CD14-positive monocyte (primary cell): ENCODE data around the gene NDUFA8. TPM values are rescaled to one million over a fixed set of nuclear protein-coding genes. Genes with fewer than 3 reads are reported as not detected.
A peak's percentile ranks its signal among the peaks of the same experiment; 100 is the strongest.

Source experiments
- DNase-seq, 3 donors: peaks; one replicate each; pipeline ENCODE4 v3.0.0-alpha.2; 2011 to 2022
- H2AFZ ChIP-seq: 2 replicates; pipeline ENCODE4 v1.6.0; 2012; ENCODE audit warnings: mild to moderate bottlenecking, low read depth, low read length, inconsistent platforms; ENCODE audit not compliant: insufficient read depth, poor library complexity, severe bottlenecking
- H3K27ac ChIP-seq, 2 donors: 1 replicate in 1 of 2; 2 replicates in 1 of 2; pipeline ENCODE4 v1.5.1; 2012 to 2013; ENCODE audit warnings: low read length in 2 of 2, control low read depth in 1 of 2, inconsistent platforms in 1 of 2, low read depth in 1 of 2, mild to moderate bottlenecking in 1 of 2
- H3K27me3 ChIP-seq, 2 donors: one replicate each; pipeline versions ENCODE4 v1.6.0 to v1.6.1; 2011 to 2013; ENCODE audit warnings: low read length in 2 of 2; ENCODE audit not compliant: control insufficient read depth in 2 of 2, insufficient read depth in 2 of 2
- H3K36me3 ChIP-seq, 2 donors: replicated peaks in 1 of 2; 1 replicate in 1 of 2; 2 replicates in 1 of 2; pipeline versions ENCODE4 v1.5.1 to v1.6.1; 2012 to 2013; ENCODE audit warnings: low read length in 2 of 2, control low read depth in 1 of 2, inconsistent platforms in 1 of 2, mild to moderate bottlenecking in 1 of 2; ENCODE audit not compliant: insufficient read depth in 2 of 2, control insufficient read depth in 1 of 2
- H3K4me1 ChIP-seq, 2 donors: 1 replicate in 1 of 2; 2 replicates in 1 of 2; pipeline versions ENCODE4 v1.5.1 to v1.6.1; 2012 to 2013; ENCODE audit warnings: low read length in 2 of 2, control low read depth in 1 of 2, inconsistent platforms in 1 of 2, mild to moderate bottlenecking in 1 of 2, moderate library complexity in 1 of 2; ENCODE audit not compliant: insufficient read depth in 2 of 2, control insufficient read depth in 1 of 2
- H3K4me2 ChIP-seq: replicated peaks from 2 replicates; pipeline ENCODE3; 2012; ENCODE audit warnings: low read length, moderate library complexity, mild to moderate bottlenecking; ENCODE audit not compliant: poor library complexity, severe bottlenecking; ENCODE audit errors: extremely low read depth
- H3K4me3 ChIP-seq, 3 experiments: fragments of 200-600 bp in 1 of 3; sonication (generic) in 1 of 3; replicated peaks in 1 of 3; 1 replicate in 2 of 3; 2 replicates in 1 of 3; pipeline ENCODE4 v1.5.1; 2011 to 2013; ENCODE audit warnings: low read length in 3 of 3, mild to moderate bottlenecking in 3 of 3, control low read depth in 2 of 3, low read depth in 2 of 3, inconsistent platforms in 1 of 3, moderate library complexity in 1 of 3
- H3K79me2 ChIP-seq: 2 replicates; pipeline ENCODE4 v1.6.0; 2012; ENCODE audit warnings: mild to moderate bottlenecking, control low read depth, inconsistent platforms, low read length, moderate library complexity; ENCODE audit not compliant: insufficient read depth
- H3K9ac ChIP-seq: 2 replicates; pipeline ENCODE4 v1.6.0; 2017; ENCODE audit warnings: low read length, mild to moderate bottlenecking; ENCODE audit not compliant: insufficient read depth, poor library complexity, severe bottlenecking
- H3K9me3 ChIP-seq, 2 donors: replicated peaks in 1 of 2; 1 replicate in 1 of 2; 2 replicates in 1 of 2; pipeline versions ENCODE4 v1.5.1 to v1.6.1; 2012 to 2013; ENCODE audit warnings: low read length in 2 of 2, control low read depth in 1 of 2; ENCODE audit not compliant: control insufficient read depth in 1 of 2, insufficient read depth in 1 of 2
- H4K20me1 ChIP-seq: 2 replicates; pipeline ENCODE4 v1.6.0; 2012; ENCODE audit warnings: mild to moderate bottlenecking, low read length, control low read depth, moderate library complexity; ENCODE audit not compliant: insufficient read depth
- H3K27ac Mint-ChIP-seq, 7 donors: one replicate each; pipeline ENCODE4 v1.8.0; 2020; ENCODE audit warnings: mild to moderate bottlenecking in 7 of 7, mixed read lengths in 7 of 7, moderate library complexity in 6 of 7, inconsistent platforms in 2 of 7
- H3K27me3 Mint-ChIP-seq, 3 donors: one replicate each; pipeline ENCODE4 v1.8.0; 2021 to 2022; ENCODE audit warnings: low read depth in 3 of 3, mild to moderate bottlenecking in 3 of 3, mixed read lengths in 3 of 3, moderate library complexity in 3 of 3, inconsistent platforms in 1 of 3
- H3K36me3 Mint-ChIP-seq, 2 donors: one replicate each; pipeline ENCODE4 v1.8.0; 2020; ENCODE audit warnings: mixed read lengths in 2 of 2, inconsistent platforms in 1 of 2, mild to moderate bottlenecking in 1 of 2
- H3K4me1 Mint-ChIP-seq: one replicate; pipeline ENCODE4 v1.8.0; 2020; ENCODE audit warnings: mild to moderate bottlenecking, mixed read lengths
- H3K4me3 Mint-ChIP-seq, 2 donors: one replicate each; pipeline ENCODE4 v1.8.0; 2020; ENCODE audit warnings: mild to moderate bottlenecking in 2 of 2, mixed read lengths in 2 of 2, moderate library complexity in 1 of 2
- H3K9me3 Mint-ChIP-seq, 7 donors: one replicate each; pipeline ENCODE4 v1.8.0; 2020 to 2022; ENCODE audit warnings: mixed read lengths in 7 of 7, mild to moderate bottlenecking in 6 of 7, moderate library complexity in 6 of 7, inconsistent platforms in 2 of 7
- CTCF ChIP-seq: fragments of 200-600 bp; IDR thresholded peaks from one replicate; pipeline ENCODE4 v1.8.0; 2022; ENCODE audit warnings: antibody characterized with exemption, mild to moderate bottlenecking
- WGBS: methylation state at CpG from one replicate; pipeline ENCODE4 v1.1.5; 2013; ENCODE audit warnings: missing lambda C conversion rate; ENCODE audit not compliant: insufficient coverage; 5-methylcytosine and 5-hydroxymethylcytosine counted together
- intact Hi-C, 2 donors: fragments of 100-400 bp; cut with micrococcal nuclease; formaldehyde crosslinking; loops; one replicate each; pipeline versions ENCODE4 v1.15.0 to v1.15.1; 2023
- polyA plus RNA-seq, 3 donors: library from polyadenylated mRNA; depleted of rRNA in 1 of 3; unstranded in 2 of 3; stranded (reverse) in 1 of 3; fragments of 300-500 nt in 2 of 3; fragments of >200 nt in 1 of 3; fragmentation: Illumina TruSeq in 2 of 3; gene quantifications; 1 replicate in 2 of 3; 2 replicates in 1 of 3; pipeline ENCODE4 v1.2.3, GENCODE V29; 2012 to 2021

Gene NDUFA8
- polyA plus RNA-seq, 3 donors = 19.6 to 71.2 (median 63.5) TPM

- no peaks in the 10 kb centered on the region for H3K36me3 Mint-ChIP-seq
- Histone ChIP-seq H3K79me2 (no peaks in the 10 kb centered on the region), H2AFZ (no peak overlapping the region), H4K20me1 (no peaks in the 10 kb centered on the region), H3K9me3 (peaks cover 0 to 9% of the 10 kb centered on the region in 2 donors), H3K36me3 (no peaks in the 10 kb centered on the region), H3K9ac (no peak overlapping the region), H3K27ac (no peak overlapping the region), H3K4me3 (no peak overlapping the region), H3K4me1 (no peaks in the 10 kb centered on the region), H3K4me2 (no peak overlapping the region), H3K27me3 (no peaks in the 10 kb centered on the region)
- 84% methylated on average over 11 of the region's 12 CpGs for WGBS
- H3K27ac Mint-ChIP-seq = peak overlapping the region in 1 of 7 donors; percentile 7
- no peak overlapping the region for H3K4me3 Mint-ChIP-seq
- intact Hi-C loops = no loop called here
- no peak for TF ChIP-seq CTCF
- no peaks in the 10 kb centered on the region for H3K4me1 Mint-ChIP-seq
- peaks cover 2 to 12% (median 6%) of the 10 kb centered on the region in 3 donors for H3K27me3 Mint-ChIP-seq
- H3K9me3 Mint-ChIP-seq = peaks cover 0 to 11% (median 5%) of the 10 kb centered on the region in 7 donors
- no peak for DNase-seq
These were observed 44.2 kb downstream of the NDUFA8 start for GRCh38 chr9:122115176-122116035.

GRCh38 chr9:122113574-122113973, 46.0 kb downstream of the NDUFA8 start:
- Mint-ChIP-seq H3K27ac (no peak overlapping the region), H3K9me3 (peaks cover 0 to 12% (median 5%) of the 10 kb centered on the region in 7 donors), H3K27me3 (peaks cover 2 to 9% (median 7%) of the 10 kb centered on the region in 3 donors), H3K36me3 (no peaks in the 10 kb centered on the region), H3K4me3 (no peak overlapping the region), H3K4me1 (no peaks in the 10 kb centered on the region)
- no CpG with 5 or more reads among the region's 5 CpGs for WGBS
- Histone ChIP-seq H3K27ac (no peak overlapping the region), H3K9ac (no peak overlapping the region), H4K20me1 (no peaks in the 10 kb centered on the region), H2AFZ (no peak overlapping the region), H3K4me1 (no peaks in the 10 kb centered on the region), H3K4me3 (no peak overlapping the region), H3K27me3 (no peaks in the 10 kb centered on the region), H3K79me2 (no peaks in the 10 kb centered on the region), H3K4me2 (no peak overlapping the region), H3K9me3 (peaks cover 0 to 9% of the 10 kb centered on the region in 2 donors), H3K36me3 (no peaks in the 10 kb centered on the region)
- DNase-seq = no peak
- intact Hi-C loops = no loop called here
- TF ChIP-seq CTCF = no peak
